Calu3 (cell line): ENCODE data around the gene AGL. TPM values are rescaled to one million over a fixed set of nuclear protein-coding genes. Genes with fewer than 3 reads are reported as not detected.

Experiments
- BruUV-seq: library from RNA; stranded (reverse); fragments of 400-500 nt; replicated peaks from 2 replicates; lab custom pipeline; 2021; lab: Mats Ljungman, UMichigan
- CTCF ChIA-PET: fragments of 300-600 bp; sonication (Branson Sonifier 250); formaldehyde crosslinking; loops from one replicate; lab custom pipeline; 2022; ENCODE audit warnings: antibody characterized with exemption; lab: Charles Lee
- DNase-seq: peaks from one replicate; pipeline ENCODE4 v3.0.0; 2022
- H3K27ac Mint-ChIP-seq: one replicate; pipeline ENCODE4 v1.8.0; 2022; ENCODE audit warnings: mixed read lengths; ENCODE audit not compliant: unreplicated experiment
- H3K27me3 Mint-ChIP-seq: one replicate; pipeline ENCODE4 v1.8.0; 2022; ENCODE audit warnings: mixed read lengths; ENCODE audit not compliant: unreplicated experiment
- H3K36me3 Mint-ChIP-seq: one replicate; pipeline ENCODE4 v1.8.0; 2022; ENCODE audit warnings: mild to moderate bottlenecking, moderate library complexity, mixed read lengths; ENCODE audit not compliant: insufficient read depth, unreplicated experiment
- H3K4me1 Mint-ChIP-seq: one replicate; pipeline ENCODE4 v1.8.0; 2022; ENCODE audit warnings: mild to moderate bottlenecking, low read depth, mixed read lengths; ENCODE audit not compliant: unreplicated experiment
- H3K4me3 Mint-ChIP-seq: one replicate; pipeline ENCODE4 v1.8.0; 2022; ENCODE audit warnings: mild to moderate bottlenecking, low read depth, moderate library complexity, mixed read lengths; ENCODE audit not compliant: unreplicated experiment
- H3K9me3 Mint-ChIP-seq: one replicate; pipeline ENCODE4 v1.8.0; 2022; ENCODE audit warnings: low read depth, mixed read lengths; ENCODE audit not compliant: unreplicated experiment
- intact Hi-C: fragments of 100-400 bp; cut with micrococcal nuclease; formaldehyde crosslinking; loops from one replicate; pipeline ENCODE4 v1.10.0; 2022; ENCODE audit not compliant: unreplicated experiment
- total RNA-seq: library from RNA; stranded (reverse); gene quantifications from 2 replicates; pipeline ENCODE4 v1.2.3, GENCODE V29; 2022
- TF ChIP-seq, protein P1 (sequence below): fragments of 200-600 bp; IDR thresholded peaks from one replicate; pipeline ENCODE4 v1.8.0; 2022; ENCODE audit warnings: antibody characterized with exemption; ENCODE audit not compliant: unreplicated experiment

Gene AGL
- total RNA-seq, 1 experiment from 2014 or later, result 9.0 TPM

DNA sequence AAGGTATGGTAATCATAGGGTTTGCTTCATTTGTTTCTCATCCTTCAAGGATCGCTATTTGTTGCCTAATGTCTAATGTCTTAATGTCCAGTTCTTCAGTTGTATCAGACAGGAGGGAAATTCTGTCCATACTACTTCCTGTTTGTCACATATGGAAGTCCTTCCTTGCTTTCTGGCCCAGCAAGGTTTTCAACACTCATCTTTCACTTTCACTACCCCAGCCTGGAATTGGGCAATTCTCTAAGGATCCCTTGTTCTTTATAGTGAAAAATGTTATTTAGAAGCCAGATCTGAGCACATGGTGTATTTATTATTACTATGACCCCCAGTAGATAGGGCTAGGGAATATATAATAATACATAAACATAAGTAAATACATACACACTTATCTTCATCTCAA lies 69.1 kb downstream of the AGL start:
- H3K27me3 Mint-ChIP-seq, result no peaks in the 10 kb centered on the region
- TF ChIP-seq, protein P1, sequence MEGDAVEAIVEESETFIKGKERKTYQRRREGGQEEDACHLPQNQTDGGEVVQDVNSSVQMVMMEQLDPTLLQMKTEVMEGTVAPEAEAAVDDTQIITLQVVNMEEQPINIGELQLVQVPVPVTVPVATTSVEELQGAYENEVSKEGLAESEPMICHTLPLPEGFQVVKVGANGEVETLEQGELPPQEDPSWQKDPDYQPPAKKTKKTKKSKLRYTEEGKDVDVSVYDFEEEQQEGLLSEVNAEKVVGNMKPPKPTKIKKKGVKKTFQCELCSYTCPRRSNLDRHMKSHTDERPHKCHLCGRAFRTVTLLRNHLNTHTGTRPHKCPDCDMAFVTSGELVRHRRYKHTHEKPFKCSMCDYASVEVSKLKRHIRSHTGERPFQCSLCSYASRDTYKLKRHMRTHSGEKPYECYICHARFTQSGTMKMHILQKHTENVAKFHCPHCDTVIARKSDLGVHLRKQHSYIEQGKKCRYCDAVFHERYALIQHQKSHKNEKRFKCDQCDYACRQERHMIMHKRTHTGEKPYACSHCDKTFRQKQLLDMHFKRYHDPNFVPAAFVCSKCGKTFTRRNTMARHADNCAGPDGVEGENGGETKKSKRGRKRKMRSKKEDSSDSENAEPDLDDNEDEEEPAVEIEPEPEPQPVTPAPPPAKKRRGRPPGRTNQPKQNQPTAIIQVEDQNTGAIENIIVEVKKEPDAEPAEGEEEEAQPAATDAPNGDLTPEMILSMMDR, result no peak
- no peak for DNase-seq
- no peaks in the 10 kb centered on the region for H3K9me3 Mint-ChIP-seq
- CTCF ChIA-PET, result no interaction called here
- no peaks in the 10 kb centered on the region for H3K36me3 Mint-ChIP-seq
- no peak overlapping the region for H3K27ac Mint-ChIP-seq
- H3K4me1 Mint-ChIP-seq, result no peaks in the 10 kb centered on the region
- BruUV-seq, result no TSS peak
- H3K4me3 Mint-ChIP-seq, result no peak overlapping the region
- intact Hi-C loops, result no loop called here

DNA sequence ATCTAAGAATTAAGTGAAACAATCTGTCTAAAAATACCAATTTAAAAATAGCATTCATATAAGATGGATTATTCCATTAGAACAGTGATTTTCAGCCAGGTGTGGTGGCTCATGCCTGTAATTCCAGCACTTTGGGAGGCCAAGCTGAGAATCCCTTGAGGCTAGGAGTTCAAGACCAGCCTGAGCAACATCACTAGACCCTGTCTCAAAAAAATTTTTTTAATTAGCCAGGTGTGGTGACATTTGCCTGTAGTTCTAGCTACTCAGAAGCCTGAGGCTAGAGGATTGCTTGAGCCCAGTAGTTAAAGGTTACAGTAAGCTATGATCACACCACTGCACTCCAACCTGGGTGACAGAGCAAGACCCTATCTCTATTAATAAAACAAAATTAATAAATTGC lies 84.6 kb downstream of the AGL start:
- H3K27ac Mint-ChIP-seq, result no peak overlapping the region
- TF ChIP-seq, protein P1, result no peak
- no peaks in the 10 kb centered on the region for H3K36me3 Mint-ChIP-seq
- no peaks in the 10 kb centered on the region for H3K4me1 Mint-ChIP-seq
- no peaks in the 10 kb centered on the region for H3K27me3 Mint-ChIP-seq
- intact Hi-C loops, result no loop called here
- no peaks in the 10 kb centered on the region for H3K9me3 Mint-ChIP-seq
- no TSS peak for BruUV-seq
- DNase-seq, result no peak
- no peak overlapping the region for H3K4me3 Mint-ChIP-seq
- CTCF ChIA-PET, result no interaction called here

DNA sequence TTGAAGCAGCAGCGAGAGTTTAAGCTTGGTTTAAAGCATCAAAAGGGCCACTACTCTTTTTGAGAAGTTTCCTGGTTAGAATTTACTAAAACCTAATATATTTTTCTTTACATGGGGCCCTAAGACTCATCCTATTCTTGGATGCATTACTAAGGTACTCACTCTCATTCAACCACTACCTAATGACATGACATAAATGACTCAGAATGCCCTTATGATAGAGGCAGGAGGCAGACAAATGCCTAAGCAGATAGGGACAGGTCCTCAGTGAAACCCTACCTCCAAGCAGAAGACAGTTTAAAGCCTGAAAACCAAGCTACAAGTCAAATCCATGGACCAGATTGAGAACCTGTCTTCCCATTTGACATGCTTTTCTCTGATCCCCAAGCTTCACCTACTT lies 85.4 kb downstream of the AGL start:
- no peak for DNase-seq
- no peak overlapping the region for H3K4me3 Mint-ChIP-seq
- BruUV-seq, result no TSS peak
- H3K36me3 Mint-ChIP-seq, result no peaks in the 10 kb centered on the region
- no peaks in the 10 kb centered on the region for H3K4me1 Mint-ChIP-seq
- H3K9me3 Mint-ChIP-seq, result no peaks in the 10 kb centered on the region
- H3K27me3 Mint-ChIP-seq, result no peaks in the 10 kb centered on the region
- TF ChIP-seq, protein P1, result no peak
- H3K27ac Mint-ChIP-seq, result no peak overlapping the region
- intact Hi-C loops, result no loop called here
- CTCF ChIA-PET, result no interaction called here

DNA sequence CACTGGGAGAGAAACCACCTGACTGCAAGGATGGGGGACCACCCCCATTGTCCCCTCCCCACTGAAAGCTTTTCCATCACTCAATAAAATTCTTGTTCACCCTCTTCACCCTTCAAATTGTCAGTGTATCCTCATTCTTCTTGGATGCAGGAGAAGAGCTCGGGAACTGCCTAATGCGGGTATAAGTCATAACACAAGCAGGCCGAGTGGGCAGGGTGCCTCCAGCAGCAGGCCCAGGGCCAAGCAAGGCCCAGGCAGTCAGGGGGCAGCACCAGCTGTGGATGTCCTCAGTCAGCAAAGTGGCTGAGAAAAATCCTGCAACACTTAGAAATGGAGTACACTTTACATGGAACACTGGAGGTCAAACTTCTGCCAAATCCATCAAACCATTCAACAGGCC lies 85.9 kb downstream of the AGL start:
- H3K9me3 Mint-ChIP-seq, result no peaks in the 10 kb centered on the region
- BruUV-seq, result no TSS peak
- DNase-seq, result no peak
- H3K27ac Mint-ChIP-seq, result no peak overlapping the region
- CTCF ChIA-PET, result no interaction called here
- TF ChIP-seq, protein P1, result no peak
- no peaks in the 10 kb centered on the region for H3K36me3 Mint-ChIP-seq
- no peaks in the 10 kb centered on the region for H3K4me1 Mint-ChIP-seq
- intact Hi-C loops, result no loop called here
- no peak overlapping the region for H3K4me3 Mint-ChIP-seq
- H3K27me3 Mint-ChIP-seq, result no peaks in the 10 kb centered on the region
